H9 (cell line): ENCODE results near the gene LMX1B. TPM values are rescaled to one million over a fixed set of nuclear protein-coding genes. Genes with fewer than 3 reads are reported as not detected.

Experiments used
- DNase-seq: peaks from one replicate; pipeline ENCODE4 v3.0.0-alpha.2; 2017
- H2AFZ ChIP-seq: one replicate; pipeline ENCODE4 v1.6.1; 2013; ENCODE audit warnings: mild to moderate bottlenecking, low read length, control low read depth, moderate library complexity
- H2AK5ac ChIP-seq: 2 replicates; pipeline ENCODE4 v1.6.1; 2013; ENCODE audit warnings: low read length, control low read depth, mixed read lengths; ENCODE audit not compliant: insufficient read length
- H2BK120ac ChIP-seq: one replicate; pipeline ENCODE4 v1.6.1; 2013; ENCODE audit warnings: low read depth, mild to moderate bottlenecking, low read length, control low read depth, inconsistent platforms; ENCODE audit not compliant: poor library complexity, severe bottlenecking
- H2BK12ac ChIP-seq: 2 replicates; pipeline ENCODE4 v1.6.1; 2013; ENCODE audit warnings: low read length, control low read depth, mixed read lengths, low read depth; ENCODE audit not compliant: insufficient read length
- H2BK15ac ChIP-seq: 2 replicates; pipeline ENCODE4 v1.6.1; 2013; ENCODE audit warnings: low read depth, low read length, control low read depth
- H2BK20ac ChIP-seq: one replicate; pipeline ENCODE4 v1.6.1; 2013; ENCODE audit warnings: low read depth, mild to moderate bottlenecking, low read length, control low read depth, inconsistent platforms; ENCODE audit not compliant: poor library complexity, severe bottlenecking
- H2BK5ac ChIP-seq: 2 replicates; pipeline ENCODE4 v1.6.1; 2013; ENCODE audit warnings: low read length, control low read depth, mixed read lengths; ENCODE audit not compliant: insufficient read length
- H3K14ac ChIP-seq: 2 replicates; pipeline ENCODE4 v1.6.1; 2013; ENCODE audit warnings: low read length, control low read depth; ENCODE audit not compliant: insufficient read depth
- H3K18ac ChIP-seq: 2 replicates; pipeline ENCODE4 v1.6.1; 2013; ENCODE audit warnings: low read depth, mild to moderate bottlenecking, mixed read lengths, low read length, control low read depth; ENCODE audit not compliant: insufficient read length
- H3K23ac ChIP-seq: 2 replicates; pipeline ENCODE4 v1.6.1; 2013; ENCODE audit warnings: low read length, control low read depth, mixed read lengths, low read depth; ENCODE audit not compliant: insufficient read length
- H3K23me2 ChIP-seq: 2 replicates; pipeline ENCODE4 v1.6.1; 2013; ENCODE audit warnings: low read depth, mild to moderate bottlenecking, mixed read lengths, low read length, control low read depth; ENCODE audit not compliant: insufficient read length, poor library complexity, severe bottlenecking
- H3K27ac ChIP-seq: 2 replicates; pipeline ENCODE4 v1.5.1; 2013; ENCODE audit warnings: low read length, control low read depth, mixed read lengths, low read depth; ENCODE audit not compliant: insufficient read length
- H3K27me3 ChIP-seq: 2 replicates; pipeline ENCODE4 v1.6.1; 2013; ENCODE audit warnings: low read length, control low read depth, inconsistent platforms; ENCODE audit not compliant: insufficient read depth
- H3K4ac ChIP-seq: 2 replicates; pipeline ENCODE4 v1.6.1; 2013; ENCODE audit warnings: low read depth, mild to moderate bottlenecking, control low read depth, inconsistent platforms, low read length, moderate library complexity
- H3K4me1 ChIP-seq: 2 replicates; pipeline ENCODE4 v1.6.1; 2013; ENCODE audit warnings: low read length, control low read depth, inconsistent platforms; ENCODE audit not compliant: insufficient read depth
- H3K4me2 ChIP-seq: 2 replicates; pipeline ENCODE4 v1.6.1; 2013; ENCODE audit warnings: low read length, control low read depth, mixed read lengths; ENCODE audit not compliant: insufficient read length, insufficient read depth
- H3K56ac ChIP-seq: 2 replicates; pipeline ENCODE4 v1.6.1; 2013; ENCODE audit warnings: low read depth, mild to moderate bottlenecking, mixed read lengths, low read length, control low read depth; ENCODE audit not compliant: insufficient read length
- H3K79me1 ChIP-seq: 2 replicates; pipeline ENCODE4 v1.6.1; 2013; ENCODE audit warnings: low read depth, mild to moderate bottlenecking, moderate library complexity, low read length, control low read depth, inconsistent platforms; ENCODE audit not compliant: insufficient read depth, poor library complexity, severe bottlenecking
- H3K79me2 ChIP-seq: 2 replicates; pipeline ENCODE4 v1.6.1; 2013; ENCODE audit warnings: low read length, control low read depth, inconsistent platforms; ENCODE audit not compliant: insufficient read depth
- H3K9ac ChIP-seq: 2 replicates; pipeline ENCODE4 v1.6.1; 2013; ENCODE audit warnings: low read length, control low read depth, mixed read lengths; ENCODE audit not compliant: insufficient read length; ENCODE audit errors: extremely low read depth
- H3K9me3 ChIP-seq: one replicate; pipeline ENCODE4 v1.6.1; 2013; ENCODE audit warnings: low read depth, low read length, inconsistent platforms; ENCODE audit not compliant: control insufficient read depth
- H3T11ph ChIP-seq: one replicate; pipeline ENCODE4 v1.6.1; 2013; ENCODE audit warnings: mild to moderate bottlenecking, low read length, control low read depth, inconsistent platforms
- H4K20me1 ChIP-seq: one replicate; pipeline ENCODE4 v1.6.1; 2013; ENCODE audit not compliant: control insufficient read depth, insufficient read length, insufficient read depth
- H4K5ac ChIP-seq: 2 replicates; pipeline ENCODE4 v1.6.1; 2013; ENCODE audit warnings: low read depth, mild to moderate bottlenecking, mixed read lengths, low read length, control low read depth; ENCODE audit not compliant: insufficient read length
- H4K8ac ChIP-seq: replicated peaks from 2 replicates; pipeline ENCODE4 v1.6.1; 2013; ENCODE audit warnings: low read length, control low read depth, mixed read lengths, low read depth; ENCODE audit not compliant: insufficient read length
- H4K91ac ChIP-seq: 2 replicates; pipeline ENCODE4 v1.6.1; 2013; ENCODE audit warnings: low read depth, mild to moderate bottlenecking, moderate library complexity, mixed read lengths, low read length, control low read depth; ENCODE audit not compliant: insufficient read length
- H3K27ac Mint-ChIP-seq, 3 experiments: 2 replicates in 2 of 3; 3 replicates in 1 of 3; pipeline ENCODE4 v1.8.0; 2020 to 2021; ENCODE audit warnings: mixed read lengths in 3 of 3, mild to moderate bottlenecking in 1 of 3, moderate library complexity in 1 of 3
- H3K27me3 Mint-ChIP-seq: 2 replicates; pipeline ENCODE4 v1.8.0; 2021; ENCODE audit warnings: low read depth, mild to moderate bottlenecking, moderate library complexity, mixed read lengths
- H3K36me3 Mint-ChIP-seq, 3 experiments: 2 replicates in 2 of 3; 3 replicates in 1 of 3; pipeline ENCODE4 v1.8.0; 2020 to 2021; ENCODE audit warnings: low read depth in 3 of 3, mixed read lengths in 3 of 3; ENCODE audit not compliant: insufficient read depth in 1 of 3
- H3K4me1 Mint-ChIP-seq, 2 experiments: 2 replicates each; pipeline ENCODE4 v1.8.0; 2020; ENCODE audit warnings: mixed read lengths in 2 of 2
- H3K4me3 Mint-ChIP-seq, 2 experiments: 2 replicates in 1 of 2; 3 replicates in 1 of 2; pipeline ENCODE4 v1.8.0; 2020 to 2021; ENCODE audit warnings: mild to moderate bottlenecking in 2 of 2, mixed read lengths in 2 of 2, moderate library complexity in 1 of 2
- H3K9me3 Mint-ChIP-seq, 2 experiments: 2 replicates in 1 of 2; 3 replicates in 1 of 2; pipeline ENCODE4 v1.8.0; 2020; ENCODE audit warnings: mild to moderate bottlenecking in 2 of 2, mixed read lengths in 2 of 2, moderate library complexity in 1 of 2
- WGBS: extraction: QIAGEN DNeasy Blood & Tissue Kit; methylation state at CpG from one replicate; pipeline ENCODE4 v1.1.7; 2013; ENCODE audit warnings: missing lambda C conversion rate, low lambda C conversion rate, mixed read lengths; ENCODE audit not compliant: insufficient read length; ENCODE audit errors: extremely low coverage; 5-methylcytosine and 5-hydroxymethylcytosine counted together
- total RNA-seq: library from RNA; stranded (reverse); gene quantifications from 2 replicates; pipeline ENCODE4 v1.2.1, GENCODE V29; 2021
- TF ChIP-seq, protein P1 (sequence below): fragments of 200-600 bp; sonication (generic); conservative IDR thresholded peaks from 3 replicates; pipeline ENCODE4 v1.8.0; 2021; ENCODE audit warnings: antibody characterized with exemption, mild to moderate bottlenecking

LMX1B gene
- total RNA-seq, 1 experiment from 2014 or later, result 0.85 TPM

DNA sequence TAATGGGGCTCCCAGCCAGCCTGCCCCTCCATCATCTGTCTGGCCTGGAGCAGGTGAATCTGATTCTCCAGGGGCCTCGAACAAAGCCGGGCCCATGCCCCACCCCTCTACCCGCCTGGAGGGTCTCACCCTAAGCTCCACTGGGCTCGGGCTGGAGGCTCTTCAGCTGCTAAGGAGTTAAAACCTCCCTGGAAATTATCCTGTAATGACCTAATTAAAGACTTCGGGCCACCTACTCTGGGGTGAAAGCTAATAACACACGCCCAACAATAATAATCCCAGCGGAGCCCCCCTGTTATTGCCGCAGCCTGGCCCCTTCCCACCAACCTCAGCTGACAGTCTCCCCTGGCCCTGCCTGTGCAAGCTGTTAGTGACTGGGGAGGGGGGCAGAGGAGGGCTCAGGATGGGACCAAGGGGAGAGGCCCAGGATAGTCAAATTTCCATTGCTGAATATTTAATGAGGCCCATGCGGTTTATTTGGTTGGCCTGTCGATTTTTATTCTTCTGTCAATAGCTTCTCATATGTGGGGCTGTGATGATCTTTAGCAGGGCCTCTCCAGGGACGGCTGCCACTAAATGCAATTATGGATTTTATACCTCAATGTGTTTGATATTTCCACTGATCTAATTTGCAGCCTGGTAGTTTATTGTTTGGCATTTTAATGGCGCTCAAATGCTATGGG is 25.7 kb downstream of the LMX1B start:
- Histone ChIP-seq H3K9ac (no peak overlapping the region), H2BK15ac (no peak overlapping the region), H3K79me1 (no peaks in the 10 kb centered on the region), H2BK120ac (no peak overlapping the region), H4K8ac (no peak overlapping the region), H3K23ac (no peak overlapping the region), H3K9me3 (no peaks in the 10 kb centered on the region), H4K91ac (no peak overlapping the region), H3K27me3 (peaks cover 21% of the 10 kb centered on the region; the same call in 1 of the 2 replicates), H2AFZ (no peak overlapping the region), H3K14ac (no peak overlapping the region), H3K27ac (no peak overlapping the region), H2BK20ac (no peak overlapping the region), H3K4ac (no peak overlapping the region), H3K18ac (no peak overlapping the region), H3T11ph (no peak overlapping the region), H3K56ac (no peak overlapping the region), H3K79me2 (no peaks in the 10 kb centered on the region), H3K4me1 (no peaks in the 10 kb centered on the region), H3K4me2 (peak overlapping the region; percentile 45), H2BK5ac (no peak overlapping the region), H3K23me2 (peaks cover 6% of the 10 kb centered on the region), H2BK12ac (no peak overlapping the region), H2AK5ac (no peak overlapping the region), H4K5ac (no peak overlapping the region), H4K20me1 (no peaks in the 10 kb centered on the region)
- H3K4me1 Mint-ChIP-seq, result peaks cover 19 to 55% of the 10 kb centered on the region in 2 experiments
- H3K4me3 Mint-ChIP-seq, result peak overlapping the region; percentile 8 to 55; a peak in 3 of 5 replicates
- no peak overlapping the region for H3K27ac Mint-ChIP-seq
- no peaks in the 10 kb centered on the region for H3K9me3 Mint-ChIP-seq
- H3K27me3 Mint-ChIP-seq, result peaks cover 99% of the 10 kb centered on the region
- H3K36me3 Mint-ChIP-seq, result no peaks in the 10 kb centered on the region; a peak in 1 of 7 replicates
- TF ChIP-seq, protein P1, sequence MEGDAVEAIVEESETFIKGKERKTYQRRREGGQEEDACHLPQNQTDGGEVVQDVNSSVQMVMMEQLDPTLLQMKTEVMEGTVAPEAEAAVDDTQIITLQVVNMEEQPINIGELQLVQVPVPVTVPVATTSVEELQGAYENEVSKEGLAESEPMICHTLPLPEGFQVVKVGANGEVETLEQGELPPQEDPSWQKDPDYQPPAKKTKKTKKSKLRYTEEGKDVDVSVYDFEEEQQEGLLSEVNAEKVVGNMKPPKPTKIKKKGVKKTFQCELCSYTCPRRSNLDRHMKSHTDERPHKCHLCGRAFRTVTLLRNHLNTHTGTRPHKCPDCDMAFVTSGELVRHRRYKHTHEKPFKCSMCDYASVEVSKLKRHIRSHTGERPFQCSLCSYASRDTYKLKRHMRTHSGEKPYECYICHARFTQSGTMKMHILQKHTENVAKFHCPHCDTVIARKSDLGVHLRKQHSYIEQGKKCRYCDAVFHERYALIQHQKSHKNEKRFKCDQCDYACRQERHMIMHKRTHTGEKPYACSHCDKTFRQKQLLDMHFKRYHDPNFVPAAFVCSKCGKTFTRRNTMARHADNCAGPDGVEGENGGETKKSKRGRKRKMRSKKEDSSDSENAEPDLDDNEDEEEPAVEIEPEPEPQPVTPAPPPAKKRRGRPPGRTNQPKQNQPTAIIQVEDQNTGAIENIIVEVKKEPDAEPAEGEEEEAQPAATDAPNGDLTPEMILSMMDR, result no peak
- no peak for DNase-seq
- no CpG with 5 or more reads among the region's 12 CpGs for WGBS
